Loucy (cell line): ENCODE data around the gene SPI1.

Source experiments
- EZH2phosphoT487 ChIP-seq: fragments of 200-600 bp; IDR thresholded peaks from 2 replicates; pipeline ENCODE4 v1.6.1; 2018; ENCODE audit warnings: antibody characterized with exemption, mild to moderate bottlenecking, moderate library complexity, borderline replicate concordance
- TF ChIP-seq, protein P1 (sequence below): fragments of 200-600 bp; sonication (generic); conservative IDR thresholded peaks from 2 replicates; pipeline ENCODE4 v1.5.1; 2014; ENCODE audit warnings: mild to moderate bottlenecking, antibody characterized with exemption, low read length

DNA sequence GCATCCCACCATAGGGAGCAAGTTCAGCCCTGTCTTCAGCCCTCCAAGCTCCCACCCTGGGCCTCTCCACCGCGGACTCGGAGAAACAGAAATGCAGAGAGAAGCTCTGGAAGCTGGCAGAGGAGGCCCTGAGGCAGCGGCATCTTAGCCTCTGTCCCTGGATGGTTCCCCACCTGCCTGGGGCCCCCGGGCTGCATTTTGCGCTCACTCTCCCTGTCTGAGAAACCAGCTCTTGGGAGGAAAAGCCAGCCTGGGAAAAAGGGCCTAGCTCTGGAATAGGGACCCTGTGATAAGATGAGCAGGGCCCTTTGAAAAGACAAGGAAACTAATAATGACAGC lies 12.0 kb upstream of the SPI1 start:
- TF ChIP-seq, protein P1, sequence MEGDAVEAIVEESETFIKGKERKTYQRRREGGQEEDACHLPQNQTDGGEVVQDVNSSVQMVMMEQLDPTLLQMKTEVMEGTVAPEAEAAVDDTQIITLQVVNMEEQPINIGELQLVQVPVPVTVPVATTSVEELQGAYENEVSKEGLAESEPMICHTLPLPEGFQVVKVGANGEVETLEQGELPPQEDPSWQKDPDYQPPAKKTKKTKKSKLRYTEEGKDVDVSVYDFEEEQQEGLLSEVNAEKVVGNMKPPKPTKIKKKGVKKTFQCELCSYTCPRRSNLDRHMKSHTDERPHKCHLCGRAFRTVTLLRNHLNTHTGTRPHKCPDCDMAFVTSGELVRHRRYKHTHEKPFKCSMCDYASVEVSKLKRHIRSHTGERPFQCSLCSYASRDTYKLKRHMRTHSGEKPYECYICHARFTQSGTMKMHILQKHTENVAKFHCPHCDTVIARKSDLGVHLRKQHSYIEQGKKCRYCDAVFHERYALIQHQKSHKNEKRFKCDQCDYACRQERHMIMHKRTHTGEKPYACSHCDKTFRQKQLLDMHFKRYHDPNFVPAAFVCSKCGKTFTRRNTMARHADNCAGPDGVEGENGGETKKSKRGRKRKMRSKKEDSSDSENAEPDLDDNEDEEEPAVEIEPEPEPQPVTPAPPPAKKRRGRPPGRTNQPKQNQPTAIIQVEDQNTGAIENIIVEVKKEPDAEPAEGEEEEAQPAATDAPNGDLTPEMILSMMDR: no peak
- no peak for TF ChIP-seq EZH2phosphoT487
